Nephron progenitor cell (in vitro differentiated cells): ENCODE data around the gene CD79B.
"Not testable (repeated sequence)": the region's sequence is repeated elsewhere in the genome, so short reads cannot be mapped to it uniquely, and the experiment has no call there.

Source experiments
- DNase-seq: peaks from one replicate; pipeline ENCODE4 v3.0.0; 2021
- H3K27ac Mint-ChIP-seq: 2 replicates; pipeline ENCODE4 v1.8.0; 2021; ENCODE audit warnings: mild to moderate bottlenecking, moderate library complexity, mixed read lengths
- H3K27me3 Mint-ChIP-seq: 2 replicates; pipeline ENCODE4 v1.8.0; 2021; ENCODE audit warnings: mild to moderate bottlenecking, low read depth, mixed read lengths; ENCODE audit not compliant: poor library complexity
- H3K36me3 Mint-ChIP-seq: 2 replicates; pipeline ENCODE4 v1.8.0; 2021; ENCODE audit warnings: low read depth, mixed read lengths
- H3K4me1 Mint-ChIP-seq: 2 replicates; pipeline ENCODE4 v1.8.0; 2021; ENCODE audit warnings: mixed read lengths
- H3K4me3 Mint-ChIP-seq: 2 replicates; pipeline ENCODE4 v1.8.0; 2021; ENCODE audit warnings: mild to moderate bottlenecking, moderate library complexity, mixed read lengths
- H3K9me3 Mint-ChIP-seq: 2 replicates; pipeline ENCODE4 v1.8.0; 2021; ENCODE audit warnings: mild to moderate bottlenecking, moderate library complexity, mixed read lengths
- TF ChIP-seq, protein P1 (sequence below): fragments of 200-600 bp; sonication (generic); IDR thresholded peaks from 2 replicates; pipeline ENCODE4 v1.5.0; 2021; ENCODE audit warnings: antibody characterized with exemption

CD79B gene

GRCh38 chr17:63927464-63928171, 4.5 kb downstream of the CD79B start:
- Mint-ChIP-seq H3K36me3 (no peaks in the 10 kb centered on the region), H3K9me3 (no peaks in the 10 kb centered on the region)
- DNase-seq = no peak

GRCh38 chr17:63926164-63926563, 6.0 kb downstream of the CD79B start:
- H3K36me3 Mint-ChIP-seq = no peaks in the 10 kb centered on the region
- H3K27me3 Mint-ChIP-seq = peaks cover 4% of the 10 kb centered on the region
- no peak overlapping the region for H3K4me3 Mint-ChIP-seq
- no peaks in the 10 kb centered on the region for H3K9me3 Mint-ChIP-seq
- no peak overlapping the region for H3K27ac Mint-ChIP-seq
- TF ChIP-seq, protein P1, sequence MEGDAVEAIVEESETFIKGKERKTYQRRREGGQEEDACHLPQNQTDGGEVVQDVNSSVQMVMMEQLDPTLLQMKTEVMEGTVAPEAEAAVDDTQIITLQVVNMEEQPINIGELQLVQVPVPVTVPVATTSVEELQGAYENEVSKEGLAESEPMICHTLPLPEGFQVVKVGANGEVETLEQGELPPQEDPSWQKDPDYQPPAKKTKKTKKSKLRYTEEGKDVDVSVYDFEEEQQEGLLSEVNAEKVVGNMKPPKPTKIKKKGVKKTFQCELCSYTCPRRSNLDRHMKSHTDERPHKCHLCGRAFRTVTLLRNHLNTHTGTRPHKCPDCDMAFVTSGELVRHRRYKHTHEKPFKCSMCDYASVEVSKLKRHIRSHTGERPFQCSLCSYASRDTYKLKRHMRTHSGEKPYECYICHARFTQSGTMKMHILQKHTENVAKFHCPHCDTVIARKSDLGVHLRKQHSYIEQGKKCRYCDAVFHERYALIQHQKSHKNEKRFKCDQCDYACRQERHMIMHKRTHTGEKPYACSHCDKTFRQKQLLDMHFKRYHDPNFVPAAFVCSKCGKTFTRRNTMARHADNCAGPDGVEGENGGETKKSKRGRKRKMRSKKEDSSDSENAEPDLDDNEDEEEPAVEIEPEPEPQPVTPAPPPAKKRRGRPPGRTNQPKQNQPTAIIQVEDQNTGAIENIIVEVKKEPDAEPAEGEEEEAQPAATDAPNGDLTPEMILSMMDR = no peak
- peaks cover 12% of the 10 kb centered on the region for H3K4me1 Mint-ChIP-seq
- no peak for DNase-seq

More at GRCh38 chr17:63927464-63928171, 4.5 kb downstream of the CD79B start:
- TF ChIP-seq, protein P1 = no peak
- Mint-ChIP-seq H3K27me3 (peaks cover 2% of the 10 kb centered on the region), H3K27ac (no peak overlapping the region), H3K4me1 (peaks cover 18% of the 10 kb centered on the region), H3K4me3 (no peak overlapping the region)

GRCh38 chr17:63925615-63926014, 6.5 kb downstream of the CD79B start:
- no peaks in the 10 kb centered on the region for H3K36me3 Mint-ChIP-seq

DNA sequence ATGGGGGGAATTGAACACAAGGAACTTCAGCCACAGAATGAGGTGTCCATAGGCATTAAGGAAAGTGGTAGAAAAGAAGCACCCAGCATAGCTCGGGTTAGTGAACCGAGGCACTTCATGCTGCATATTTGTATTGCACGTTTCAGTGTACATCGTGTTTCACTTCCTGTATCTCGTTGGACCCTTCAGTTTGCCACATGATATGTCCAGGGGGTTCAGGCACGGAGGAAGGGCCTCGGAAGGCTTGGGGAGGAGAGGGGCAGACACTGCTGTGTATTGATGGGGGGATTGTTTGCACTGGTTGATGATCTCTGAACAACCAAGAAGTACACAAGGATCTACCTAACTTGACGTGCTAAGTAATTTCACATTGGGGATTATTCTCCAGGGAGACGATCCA, 9.7 kb downstream of the CD79B start:
- H3K27ac Mint-ChIP-seq, H3K9me3 Mint-ChIP-seq, H3K36me3 Mint-ChIP-seq, H3K4me3 Mint-ChIP-seq, DNase-seq: not testable (repeated sequence)
- H3K27me3 Mint-ChIP-seq = peaks cover 27% of the 10 kb centered on the region
- peaks cover 23% of the 10 kb centered on the region for H3K4me1 Mint-ChIP-seq

More at GRCh38 chr17:63925615-63926014, 6.5 kb downstream of the CD79B start:
- H3K27ac Mint-ChIP-seq = no peak overlapping the region
- TF ChIP-seq, protein P1 = no peak
- peaks cover 4% of the 10 kb centered on the region for H3K27me3 Mint-ChIP-seq
- H3K4me1 Mint-ChIP-seq = peaks cover 6% of the 10 kb centered on the region
- no peak for DNase-seq
- no peaks in the 10 kb centered on the region for H3K9me3 Mint-ChIP-seq
- no peak overlapping the region for H3K4me3 Mint-ChIP-seq

- not testable (repeated sequence) for H3K27ac Mint-ChIP-seq, H3K9me3 Mint-ChIP-seq, DNase-seq, H3K4me3 Mint-ChIP-seq, H3K36me3 Mint-ChIP-seq
- peaks cover 23% of the 10 kb centered on the region for H3K4me1 Mint-ChIP-seq
- H3K27me3 Mint-ChIP-seq = peaks cover 43% of the 10 kb centered on the region
Observed at GRCh38 chr17:63920779-63921178, 11.4 kb downstream of the CD79B start.

GRCh38 chr17:63920050-63920449, 12.1 kb downstream of the CD79B start:
- not testable (repeated sequence) for DNase-seq, H3K27ac Mint-ChIP-seq, H3K36me3 Mint-ChIP-seq, H3K9me3 Mint-ChIP-seq, H3K4me3 Mint-ChIP-seq
- Mint-ChIP-seq H3K27me3 (peaks cover 48% of the 10 kb centered on the region), H3K4me1 (peaks cover 23% of the 10 kb centered on the region)

GRCh38 chr17:63919311-63919723, 12.8 kb downstream of the CD79B start:
- peaks cover 55% of the 10 kb centered on the region for H3K27me3 Mint-ChIP-seq
- no peak overlapping the region for H3K4me3 Mint-ChIP-seq
- TF ChIP-seq, protein P1 = peak; percentile 84
- peaks cover 23% of the 10 kb centered on the region for H3K4me1 Mint-ChIP-seq
- H3K9me3 Mint-ChIP-seq = no peaks in the 10 kb centered on the region
- no peak overlapping the region for H3K27ac Mint-ChIP-seq
- no peaks in the 10 kb centered on the region for H3K36me3 Mint-ChIP-seq
- peak; percentile 74 for DNase-seq

DNA sequence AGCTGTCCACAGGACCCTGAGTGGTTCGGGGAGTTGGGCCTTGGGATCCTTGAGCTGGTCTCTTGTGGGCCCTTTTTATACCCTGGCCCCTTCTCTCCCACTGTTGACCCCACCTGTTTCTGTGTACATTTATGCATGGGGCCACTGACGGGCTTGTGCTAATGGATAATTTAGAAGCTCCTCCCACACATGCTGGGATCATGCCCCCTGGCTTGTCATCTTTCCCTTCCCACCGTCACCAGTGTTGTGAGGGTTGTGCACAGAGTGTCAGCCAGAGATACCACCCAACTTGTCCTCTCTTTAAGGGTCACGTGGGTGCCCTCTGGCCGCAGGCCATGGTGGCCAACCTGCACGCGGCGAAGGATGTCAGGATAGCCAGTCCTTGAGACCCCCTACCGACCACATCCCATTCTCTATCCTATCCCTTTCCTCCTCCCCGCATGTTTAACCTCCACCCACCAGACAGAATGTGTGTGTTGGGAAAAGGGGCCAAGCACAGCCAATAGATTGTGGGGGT, 13.3 kb downstream of the CD79B start, which contains the start of gene GH1:
Gene GH1 (minus strand): TSS at position 51 of the 517 bp plus-strand sequence. CDS start 63 bp downstream, outside the sequence.
- not testable (repeated sequence) for H3K27ac Mint-ChIP-seq, DNase-seq, H3K9me3 Mint-ChIP-seq, H3K36me3 Mint-ChIP-seq, H3K4me3 Mint-ChIP-seq
- Mint-ChIP-seq H3K27me3 (peaks cover 60% of the 10 kb centered on the region), H3K4me1 (peaks cover 23% of the 10 kb centered on the region)
